ENCODE measurements around the gene GPRC5B.

DNA sequence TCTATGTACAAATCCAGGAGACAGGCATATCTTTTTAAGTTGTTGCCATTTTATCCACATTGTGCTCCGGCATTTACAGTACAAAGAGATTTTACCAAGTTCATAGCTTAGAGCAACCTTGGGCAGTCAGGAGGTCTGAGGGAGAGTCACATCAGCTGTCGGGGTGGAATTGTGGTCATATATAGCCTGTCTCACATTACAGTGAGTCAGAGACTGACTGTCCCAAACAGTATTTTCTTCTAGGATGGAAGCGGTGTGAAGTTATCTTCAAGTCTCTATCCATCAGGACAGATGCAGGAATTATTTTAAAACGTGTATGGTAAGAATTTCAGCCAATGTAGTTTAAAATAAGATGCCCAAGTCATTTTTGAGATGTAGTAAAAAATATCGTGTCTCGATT lies 53.0 kb downstream of the GPRC5B start:
- TF ChIP-seq, protein P1, sequence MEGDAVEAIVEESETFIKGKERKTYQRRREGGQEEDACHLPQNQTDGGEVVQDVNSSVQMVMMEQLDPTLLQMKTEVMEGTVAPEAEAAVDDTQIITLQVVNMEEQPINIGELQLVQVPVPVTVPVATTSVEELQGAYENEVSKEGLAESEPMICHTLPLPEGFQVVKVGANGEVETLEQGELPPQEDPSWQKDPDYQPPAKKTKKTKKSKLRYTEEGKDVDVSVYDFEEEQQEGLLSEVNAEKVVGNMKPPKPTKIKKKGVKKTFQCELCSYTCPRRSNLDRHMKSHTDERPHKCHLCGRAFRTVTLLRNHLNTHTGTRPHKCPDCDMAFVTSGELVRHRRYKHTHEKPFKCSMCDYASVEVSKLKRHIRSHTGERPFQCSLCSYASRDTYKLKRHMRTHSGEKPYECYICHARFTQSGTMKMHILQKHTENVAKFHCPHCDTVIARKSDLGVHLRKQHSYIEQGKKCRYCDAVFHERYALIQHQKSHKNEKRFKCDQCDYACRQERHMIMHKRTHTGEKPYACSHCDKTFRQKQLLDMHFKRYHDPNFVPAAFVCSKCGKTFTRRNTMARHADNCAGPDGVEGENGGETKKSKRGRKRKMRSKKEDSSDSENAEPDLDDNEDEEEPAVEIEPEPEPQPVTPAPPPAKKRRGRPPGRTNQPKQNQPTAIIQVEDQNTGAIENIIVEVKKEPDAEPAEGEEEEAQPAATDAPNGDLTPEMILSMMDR (conservative IDR thresholded peaks at IDR 0.05; ENCODE audit: low read depth, low read length): no peak
- TF ChIP-seq EZH2 (IDR thresholded peaks at IDR 0.05; ENCODE audit: borderline replicate concordance, low read depth, low read length, poor library complexity, severe bottlenecking): no peak
